ENCODE results near the gene FLNB. TPM values are rescaled to one million over a fixed set of nuclear protein-coding genes. Genes with fewer than 3 reads are reported as not detected.
A peak's percentile ranks its signal among the peaks of the same experiment; 100 is the strongest.

The FLNB gene
- total RNA-seq, 2 experiments from 2014 or later = 14.6 TPM

DNA sequence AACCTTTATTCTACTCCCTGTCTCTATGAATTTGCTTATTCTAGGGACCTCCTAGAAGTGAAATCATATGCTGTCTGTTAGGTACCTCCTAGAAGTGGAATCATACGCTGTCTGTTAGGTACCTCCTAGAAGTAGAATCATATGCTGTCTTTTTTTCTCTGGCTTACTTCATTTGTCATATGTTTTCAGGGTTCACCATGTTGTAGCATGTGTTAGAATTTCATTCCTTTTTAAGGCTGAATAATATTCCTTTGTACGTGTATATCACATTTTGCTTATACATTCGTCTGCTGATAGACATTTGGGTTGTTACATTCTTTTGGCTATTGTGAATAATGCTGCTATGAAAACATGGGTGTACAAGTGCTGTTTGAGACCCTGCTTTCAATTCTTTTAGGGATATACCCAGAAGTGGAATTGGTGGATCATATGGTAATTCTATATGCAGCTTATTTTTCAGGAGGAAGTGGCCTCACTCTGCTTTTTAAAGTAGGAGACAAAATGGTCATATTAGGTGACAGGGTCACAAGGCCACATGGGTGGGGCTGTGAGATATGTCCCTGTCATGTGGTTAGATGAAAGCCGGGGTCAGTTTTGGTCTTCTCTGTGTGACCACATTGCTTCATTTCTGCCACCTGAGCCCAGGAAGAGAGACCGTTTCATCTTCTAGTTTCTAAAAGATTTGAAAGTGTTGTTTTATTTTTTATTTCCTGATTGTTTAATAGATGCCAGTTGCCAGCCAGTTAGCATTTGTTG lies 76.7 kb downstream of the FLNB start:
- no peak for ATAC-seq (ENCODE audit: low read depth)
- DNase-seq = no peak
- peak overlapping the region; percentile 10 for H3K4me3 Mint-ChIP-seq

DNA sequence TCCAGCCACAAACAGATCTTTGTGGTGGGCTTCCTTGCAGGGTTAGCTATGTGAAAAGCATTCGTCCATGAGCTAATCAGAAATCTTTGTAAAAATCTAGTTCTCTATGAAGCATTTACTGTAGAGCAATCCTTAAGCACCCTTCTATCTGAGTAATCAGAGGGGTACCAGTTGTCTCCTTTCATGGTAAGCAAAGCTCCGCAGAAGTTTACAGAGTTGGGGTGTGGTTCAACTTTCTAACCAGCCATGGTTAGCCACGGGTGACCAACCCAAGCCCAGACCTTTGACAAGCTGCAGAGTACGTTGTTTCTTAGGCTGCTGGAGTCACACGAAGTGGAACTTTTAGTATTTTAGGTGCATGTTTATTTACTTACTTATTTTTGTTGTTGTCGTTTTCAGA lies 77.4 kb downstream of the FLNB start:
- peak overlapping the region; percentile 10 for H3K4me3 Mint-ChIP-seq
- no peak overlapping the region for H3K27ac Mint-ChIP-seq
- peaks cover 4% of the 10 kb centered on the region for H3K36me3 Mint-ChIP-seq
- peak; percentile 15 for ATAC-seq (ENCODE audit: low read depth)
- peaks cover 30% of the 10 kb centered on the region for H3K4me1 Mint-ChIP-seq
- H3K27me3 Mint-ChIP-seq = no peaks in the 10 kb centered on the region
- POLR2A ChIA-PET = interaction anchor here (0.7 kb wide), 1 partner anchor 16 kb away, joined by 3 read pairs; no protein-coding TSS in a partner anchor
- H3K9me3 Mint-ChIP-seq = no peaks in the 10 kb centered on the region
- DNase-seq = no peak

More for the DNA sequence above, 76.7 kb downstream of the FLNB start:
- Mint-ChIP-seq H3K4me1 (peaks cover 33% of the 10 kb centered on the region), H3K9me3 (no peaks in the 10 kb centered on the region), H3K27me3 (no peaks in the 10 kb centered on the region), H3K36me3 (peaks cover 6% of the 10 kb centered on the region), H3K27ac (peak overlapping the region; percentile 14)
- POLR2A ChIA-PET = interaction anchor here (0.7 kb wide), 1 partner anchor 17 kb away, joined by 3 read pairs; no protein-coding TSS in a partner anchor

DNA sequence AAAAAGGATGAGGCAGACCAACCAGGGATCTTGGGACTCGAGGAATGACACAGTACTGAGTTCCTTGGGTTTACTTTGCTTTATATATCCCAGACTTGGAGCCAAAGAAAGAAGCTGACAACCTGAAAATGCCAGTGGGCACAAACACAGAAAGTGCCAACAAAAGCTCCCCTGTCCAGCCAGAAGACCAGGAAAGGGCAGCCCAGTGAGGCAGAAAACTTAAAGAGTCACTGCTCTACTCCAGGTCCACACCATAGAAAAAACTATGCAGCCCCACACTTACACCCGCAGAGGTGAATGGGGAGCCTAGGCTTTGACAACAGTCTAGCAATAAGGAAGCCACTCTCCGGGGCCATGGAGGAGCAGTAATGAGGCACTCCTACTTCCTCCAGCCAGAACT lies 80.3 kb downstream of the FLNB start:
- POLR2A ChIA-PET = no interaction called here
- H3K4me3 Mint-ChIP-seq = no peak overlapping the region
- ATAC-seq (ENCODE audit: low read depth) (no peak), DNase-seq (no peak)
- H3K36me3 Mint-ChIP-seq = peaks cover 2% of the 10 kb centered on the region
- H3K27ac Mint-ChIP-seq = no peak overlapping the region
- H3K27me3 Mint-ChIP-seq = no peaks in the 10 kb centered on the region
- H3K4me1 Mint-ChIP-seq = peaks cover 18% of the 10 kb centered on the region
- H3K9me3 Mint-ChIP-seq = no peaks in the 10 kb centered on the region

DNA sequence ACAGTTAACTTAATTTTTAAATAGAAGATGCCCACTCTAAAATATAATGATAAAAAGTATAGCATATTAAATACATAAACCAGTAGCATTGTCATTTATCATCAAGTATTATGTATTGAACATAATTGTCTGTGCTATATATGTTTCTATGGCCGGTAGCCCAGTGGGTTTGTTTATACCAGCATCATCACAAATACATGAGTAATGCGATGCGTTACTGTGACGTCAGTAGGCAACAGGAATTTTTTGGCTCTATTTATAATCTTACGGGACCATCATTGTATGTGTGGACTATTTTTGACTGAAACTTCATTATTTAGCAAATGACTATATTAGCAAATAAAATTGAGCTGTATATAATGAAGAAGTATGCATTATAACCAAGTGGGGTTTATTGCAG lies 82.1 kb downstream of the FLNB start:
- no peak overlapping the region for H3K4me3 Mint-ChIP-seq
- POLR2A ChIA-PET = no interaction called here
- DNase-seq = no peak
- peaks cover 9% of the 10 kb centered on the region for H3K4me1 Mint-ChIP-seq
- H3K27me3 Mint-ChIP-seq = no peaks in the 10 kb centered on the region
- no peaks in the 10 kb centered on the region for H3K9me3 Mint-ChIP-seq
- H3K36me3 Mint-ChIP-seq = peaks cover 2% of the 10 kb centered on the region
- no peak for ATAC-seq (ENCODE audit: low read depth)
- H3K27ac Mint-ChIP-seq = no peak overlapping the region

DNA sequence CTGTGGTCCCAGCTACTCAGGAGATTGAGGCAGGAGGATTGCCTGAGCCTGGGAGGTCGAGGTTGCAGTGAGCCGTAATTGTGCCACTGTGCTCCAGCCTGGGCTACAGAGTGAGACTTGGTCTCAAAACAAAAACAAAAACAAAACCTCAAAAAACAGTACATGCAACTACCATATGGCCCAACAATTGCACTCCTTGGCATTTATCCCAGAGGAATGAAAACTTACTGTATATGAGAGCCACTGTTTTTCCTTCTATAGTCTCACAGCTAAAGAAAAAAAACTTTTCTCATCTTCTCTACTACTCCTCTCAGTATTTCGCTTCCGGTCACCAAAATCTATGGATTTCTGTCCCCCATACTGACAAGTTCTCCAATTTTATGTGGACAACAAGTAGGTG lies 84.3 kb downstream of the FLNB start:
- Mint-ChIP-seq H3K27me3 (no peaks in the 10 kb centered on the region), H3K4me3 (no peak overlapping the region), H3K9me3 (no peaks in the 10 kb centered on the region), H3K4me1 (no peaks in the 10 kb centered on the region), H3K27ac (no peak overlapping the region), H3K36me3 (peaks cover 2% of the 10 kb centered on the region)
- POLR2A ChIA-PET = no interaction called here
- DNase-seq (no peak), ATAC-seq (ENCODE audit: low read depth) (no peak)

DNA sequence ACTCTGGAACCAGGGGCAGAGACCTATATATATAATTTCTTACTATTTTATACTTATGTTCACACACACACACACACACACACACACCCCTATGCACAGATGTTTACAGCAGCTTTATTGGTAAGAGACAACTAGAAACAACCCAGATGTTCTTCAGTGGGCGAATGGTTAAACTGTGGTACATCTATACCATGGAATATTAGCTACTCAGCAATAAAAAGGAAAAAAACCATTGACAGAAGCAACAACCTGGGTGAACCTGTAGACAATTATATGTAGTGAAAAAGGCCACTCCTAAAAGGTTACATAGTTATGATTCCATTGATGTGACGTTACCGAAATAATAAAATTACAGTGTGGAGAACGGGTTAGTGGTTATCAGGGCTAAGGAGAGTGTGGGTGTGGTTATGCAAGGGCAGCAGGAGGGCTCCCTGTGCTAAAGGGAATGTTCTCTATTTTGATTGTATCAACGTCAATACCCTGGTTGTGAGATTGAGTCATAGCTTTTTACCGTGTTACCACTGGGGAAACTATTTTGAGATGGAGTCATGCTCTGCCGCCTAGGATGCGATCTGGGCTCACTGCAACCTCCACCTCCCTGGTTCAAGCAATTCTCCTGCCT lies 85.5 kb downstream of the FLNB start:
- ATAC-seq (ENCODE audit: low read depth) = no peak

DNA sequence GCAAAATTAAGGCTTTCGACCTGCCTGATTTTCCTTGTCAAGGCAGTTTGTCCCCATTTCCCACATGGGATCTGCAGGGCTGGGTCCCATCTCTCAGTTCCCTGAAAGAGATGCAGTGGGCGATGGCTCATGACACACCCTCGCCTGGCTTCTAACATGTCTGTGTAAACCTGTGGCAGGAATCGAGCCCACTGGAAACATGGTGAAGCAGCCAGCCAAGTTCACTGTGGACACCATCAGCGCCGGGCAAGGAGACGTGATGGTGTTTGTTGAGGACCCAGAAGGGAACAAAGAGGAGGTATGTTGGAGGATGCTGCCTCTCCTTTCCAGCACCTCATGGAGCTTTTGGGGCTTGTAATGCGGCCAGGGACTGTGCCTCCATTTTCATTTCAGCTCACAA lies 86.4 kb downstream of the FLNB start:
- Mint-ChIP-seq H3K27me3 (no peaks in the 10 kb centered on the region), H3K36me3 (peaks cover 8% of the 10 kb centered on the region), H3K27ac (no peak overlapping the region), H3K4me3 (no peak overlapping the region), H3K4me1 (no peaks in the 10 kb centered on the region), H3K9me3 (no peaks in the 10 kb centered on the region)
- ATAC-seq (ENCODE audit: low read depth) (no peak), DNase-seq (no peak)
- POLR2A ChIA-PET = no interaction called here

More for the DNA sequence above, 85.5 kb downstream of the FLNB start:
- H3K4me1 Mint-ChIP-seq = no peaks in the 10 kb centered on the region
- POLR2A ChIA-PET = no interaction called here
- DNase-seq = no peak
- H3K27ac Mint-ChIP-seq = no peak overlapping the region
- peaks cover 7% of the 10 kb centered on the region for H3K36me3 Mint-ChIP-seq
- H3K4me3 Mint-ChIP-seq = no peak overlapping the region
- no peaks in the 10 kb centered on the region for H3K27me3 Mint-ChIP-seq
- H3K9me3 Mint-ChIP-seq = no peaks in the 10 kb centered on the region

DNA sequence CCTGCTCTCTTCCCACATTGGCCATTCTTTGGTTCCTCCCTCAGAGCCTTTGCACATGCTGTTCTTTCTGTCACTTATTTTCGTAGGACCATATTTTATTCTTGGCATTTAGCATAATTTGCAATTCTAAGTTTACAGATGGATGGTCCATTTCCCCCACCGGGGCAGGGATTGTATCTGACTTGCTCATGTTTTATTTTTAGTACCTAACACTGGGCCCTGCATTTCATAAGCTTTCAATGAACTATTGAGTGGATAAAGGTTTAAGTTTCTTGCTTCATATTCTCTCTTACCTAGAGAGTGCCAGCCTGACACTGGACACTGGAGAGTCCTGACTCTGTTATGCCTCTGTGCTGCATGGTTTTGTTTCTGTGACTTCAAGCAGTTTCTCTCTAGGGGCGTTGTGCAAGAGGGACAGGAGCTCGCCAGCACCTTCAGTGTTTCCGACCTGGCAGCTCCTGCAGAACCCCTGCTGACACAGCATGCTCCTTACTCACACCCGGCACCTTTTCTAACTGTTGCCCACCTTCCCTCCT lies 87.4 kb downstream of the FLNB start:
- H3K36me3 Mint-ChIP-seq = peaks cover 8% of the 10 kb centered on the region
- no peak overlapping the region for H3K4me3 Mint-ChIP-seq
- ATAC-seq (ENCODE audit: low read depth) (no peak), DNase-seq (no peak)
- no peaks in the 10 kb centered on the region for H3K4me1 Mint-ChIP-seq
- H3K27me3 Mint-ChIP-seq = no peaks in the 10 kb centered on the region
- POLR2A ChIA-PET = no interaction called here
- no peaks in the 10 kb centered on the region for H3K9me3 Mint-ChIP-seq
- no peak overlapping the region for H3K27ac Mint-ChIP-seq

DNA sequence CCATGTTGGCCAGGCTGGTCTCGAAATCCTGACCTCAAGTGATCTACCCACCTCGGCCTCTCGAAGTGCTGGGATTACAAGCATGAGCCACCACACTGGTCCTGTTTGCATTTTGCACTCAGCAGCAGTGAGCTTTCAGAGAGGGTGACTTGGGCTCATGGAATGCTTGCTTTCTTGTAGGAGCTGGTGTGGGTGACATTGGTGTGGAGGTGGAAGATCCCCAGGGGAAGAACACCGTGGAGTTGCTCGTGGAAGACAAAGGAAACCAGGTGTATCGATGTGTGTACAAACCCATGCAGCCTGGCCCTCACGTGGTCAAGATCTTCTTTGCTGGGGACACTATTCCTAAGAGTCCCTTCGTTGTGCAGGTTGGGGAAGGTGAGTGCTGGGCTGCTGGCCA lies 90.3 kb downstream of the FLNB start:
- H3K27ac Mint-ChIP-seq = no peak overlapping the region
- DNase-seq (no peak), ATAC-seq (ENCODE audit: low read depth) (no peak)
- H3K36me3 Mint-ChIP-seq = peaks cover 12% of the 10 kb centered on the region
- H3K27me3 Mint-ChIP-seq = no peaks in the 10 kb centered on the region
- H3K4me3 Mint-ChIP-seq = no peak overlapping the region
- no peaks in the 10 kb centered on the region for H3K9me3 Mint-ChIP-seq
- POLR2A ChIA-PET = no interaction called here
- peaks cover 9% of the 10 kb centered on the region for H3K4me1 Mint-ChIP-seq

DNA sequence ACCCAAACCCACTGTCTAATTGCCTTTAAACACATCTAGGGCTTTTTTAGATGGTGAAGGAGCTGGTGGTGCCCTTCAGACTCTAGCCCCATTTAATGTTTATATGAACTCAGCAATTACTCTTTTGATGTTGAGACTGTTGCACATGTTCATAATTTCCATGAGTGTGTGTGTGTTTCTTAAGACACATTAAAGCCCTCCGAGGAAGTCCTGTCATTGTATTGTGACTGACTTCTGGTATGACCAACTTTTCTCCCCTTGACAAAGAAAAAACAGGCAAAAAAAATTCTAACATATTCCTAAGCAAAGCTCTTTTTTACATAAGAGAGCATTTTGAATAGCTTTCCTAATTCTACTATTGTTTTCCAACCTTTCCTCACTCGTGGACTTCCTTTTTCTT lies 91.6 kb downstream of the FLNB start:
- POLR2A ChIA-PET = no interaction called here
- Mint-ChIP-seq H3K27ac (no peak overlapping the region), H3K9me3 (no peaks in the 10 kb centered on the region), H3K36me3 (peaks cover 15% of the 10 kb centered on the region), H3K4me3 (no peak overlapping the region), H3K27me3 (no peaks in the 10 kb centered on the region), H3K4me1 (peaks cover 12% of the 10 kb centered on the region)
- DNase-seq = no peak
- no peak for ATAC-seq (ENCODE audit: low read depth)

DNA sequence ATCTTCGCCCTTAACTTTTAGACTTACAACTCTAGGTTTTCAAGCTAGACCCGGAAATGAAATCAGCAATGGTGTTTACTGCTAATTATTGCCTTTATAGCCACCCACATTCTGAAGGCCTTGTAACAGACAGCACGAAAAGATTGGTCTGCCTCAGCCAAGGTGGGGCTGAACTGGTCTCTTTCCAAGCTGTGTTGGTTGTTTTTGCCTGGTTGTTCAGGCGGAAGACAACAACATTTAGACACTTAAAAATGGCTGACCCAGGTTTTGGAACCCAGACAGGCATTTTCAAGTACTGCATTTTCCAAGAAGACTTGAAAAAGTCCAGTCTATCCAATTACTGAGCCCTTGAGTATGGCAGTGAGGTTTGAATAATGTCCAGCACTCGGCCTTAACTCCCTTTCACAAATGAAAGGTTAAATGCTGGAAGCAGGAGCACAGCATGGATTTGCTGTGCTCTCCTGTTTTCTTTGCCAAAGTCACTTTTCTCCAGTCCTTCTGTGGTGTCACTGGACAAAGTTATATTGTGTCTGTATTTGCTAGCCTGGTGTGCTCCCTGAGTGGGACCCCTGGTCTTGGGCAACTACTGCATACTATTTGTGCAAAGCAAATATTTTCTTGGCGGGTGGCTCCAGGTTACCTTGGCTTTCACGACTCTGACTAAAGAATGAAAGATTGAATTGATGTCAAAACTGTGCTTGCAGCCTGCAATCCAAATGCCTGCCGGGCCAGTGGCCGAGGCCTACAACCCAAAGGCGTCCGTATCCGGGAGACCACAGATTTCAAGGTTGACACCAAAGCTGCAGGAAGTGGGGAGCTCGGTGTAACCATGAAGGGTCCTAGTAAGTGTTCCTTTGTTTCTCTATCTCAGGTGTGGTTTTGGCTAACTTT lies 93.5 kb downstream of the FLNB start:
- peak; percentile 47 for DNase-seq
- ATAC-seq (ENCODE audit: low read depth) = peak; percentile 60
- no peak overlapping the region for H3K27ac Mint-ChIP-seq
- POLR2A ChIA-PET = interaction anchor here (1.2 kb wide), 1 partner anchor 16 kb away, joined by 3 read pairs; no protein-coding TSS in a partner anchor
- H3K36me3 Mint-ChIP-seq = peaks cover 15% of the 10 kb centered on the region
- H3K27me3 Mint-ChIP-seq = no peaks in the 10 kb centered on the region
- peaks cover 12% of the 10 kb centered on the region for H3K4me1 Mint-ChIP-seq
- H3K4me3 Mint-ChIP-seq = peak overlapping the region; percentile 44
- H3K9me3 Mint-ChIP-seq = no peaks in the 10 kb centered on the region

DNA sequence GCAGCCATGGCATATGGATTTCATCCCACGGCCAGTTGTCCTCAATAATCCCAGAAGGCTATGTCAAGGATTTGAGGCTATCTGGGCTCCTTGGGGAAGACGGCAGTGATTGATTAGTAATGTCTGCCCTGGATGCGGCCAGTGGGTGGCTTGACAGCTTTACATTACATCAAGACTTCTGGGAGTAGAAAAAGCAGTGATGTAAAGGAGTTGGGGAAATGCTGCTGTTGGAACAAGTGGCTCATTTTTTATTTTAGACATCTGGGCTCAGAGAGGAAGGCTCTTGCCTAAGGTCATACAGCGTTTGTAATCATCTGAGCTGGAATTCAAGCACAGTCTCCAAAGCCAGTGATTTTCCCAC lies 94.1 kb downstream of the FLNB start:
- DNase-seq = no peak
- Mint-ChIP-seq H3K36me3 (peaks cover 18% of the 10 kb centered on the region), H3K27me3 (no peaks in the 10 kb centered on the region), H3K27ac (no peak overlapping the region), H3K9me3 (no peaks in the 10 kb centered on the region), H3K4me1 (peaks cover 12% of the 10 kb centered on the region), H3K4me3 (peak overlapping the region; percentile 44)
- POLR2A ChIA-PET = interaction anchor here (1.2 kb wide), 1 partner anchor 17 kb away, joined by 3 read pairs; no protein-coding TSS in a partner anchor
- ATAC-seq (ENCODE audit: low read depth) = no peak

DNA sequence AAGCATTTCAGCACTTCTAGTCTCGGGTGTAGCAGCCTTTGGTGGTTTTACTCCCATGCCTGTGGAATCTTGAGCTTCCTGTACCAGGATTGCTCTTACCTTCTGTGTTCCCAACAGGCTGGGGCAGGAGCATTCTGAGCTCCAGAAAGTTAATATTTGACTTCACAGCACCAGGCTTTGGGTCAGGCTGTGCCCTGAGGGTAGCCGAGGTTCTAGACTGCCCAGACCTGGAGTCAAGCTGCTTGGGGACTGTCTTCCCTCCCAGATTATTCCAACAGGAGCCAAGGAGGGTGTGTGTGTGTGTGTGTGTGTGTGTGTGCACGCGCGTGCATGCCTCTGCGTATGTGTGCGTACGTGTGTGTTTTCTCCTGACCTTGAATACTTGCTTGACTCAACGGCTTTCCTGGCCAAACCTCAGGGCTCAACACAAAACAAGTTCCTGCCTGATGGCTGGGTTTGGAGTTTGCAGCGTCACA lies 94.8 kb downstream of the FLNB start:
- POLR2A ChIA-PET = no interaction called here

More for the DNA sequence above, 94.8 kb downstream of the FLNB start:
- no peaks in the 10 kb centered on the region for H3K27me3 Mint-ChIP-seq
- no peak overlapping the region for H3K27ac Mint-ChIP-seq
- no peak for DNase-seq
- ATAC-seq (ENCODE audit: low read depth) = no peak
- peaks cover 12% of the 10 kb centered on the region for H3K4me1 Mint-ChIP-seq
- H3K36me3 Mint-ChIP-seq = peaks cover 18% of the 10 kb centered on the region
- H3K4me3 Mint-ChIP-seq = no peak overlapping the region
- no peaks in the 10 kb centered on the region for H3K9me3 Mint-ChIP-seq

Data from activated naive CD8-positive, alpha-beta T cell treated with anti-CD3 and anti-CD28 coated beads, Interleukin-2, amount 10 ng/mL, durations not matched to agents 7 days and 5 days (primary cell).